Stimulated activated CD8-positive, alpha-beta memory T cell treated with anti-CD3 and anti-CD28 coated beads, Interleukin-12 subunit alpha, Interleukin-12 subunit beta, amount 100 ng/mL, for 24 hours (primary cell): ENCODE measurements around the gene MFSD8.
A peak's percentile ranks its signal among the peaks of the same experiment; 100 is the strongest.
"Not testable (repeated sequence)": the region's sequence is repeated elsewhere in the genome, so short reads cannot be mapped to it uniquely, and the experiment has no call there.

Experiments
- DNase-seq: peaks from one replicate; pipeline ENCODE4 v3.0.0-alpha.2; 2020; ENCODE audit errors: extremely low read depth

The MFSD8 gene

DNA sequence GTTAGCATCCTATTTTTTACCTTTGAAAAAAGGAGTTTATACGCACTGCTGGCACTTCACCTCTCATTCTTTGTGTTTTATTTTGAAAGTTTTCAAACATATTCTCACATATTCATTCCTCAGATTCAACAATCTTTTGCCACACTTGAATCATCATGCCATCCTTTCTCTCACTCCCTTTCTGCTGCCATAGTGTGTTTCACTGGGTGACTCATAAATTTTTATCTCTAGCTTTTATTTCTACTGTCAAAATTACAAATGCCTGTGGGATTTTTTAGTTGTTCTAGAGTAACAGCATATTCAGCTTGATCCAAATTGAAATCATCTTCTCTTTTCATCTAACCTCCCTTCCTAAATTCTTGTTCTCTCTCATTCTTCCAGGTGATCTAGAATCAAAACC lies 28.0 kb downstream of the MFSD8 start:
- DNase-seq, result no peak

- not testable (repeated sequence) for DNase-seq
These were observed 33.1 kb downstream of the MFSD8 start for GRCh38 chr4:127931836-127932235.

GRCh38 chr4:127930175-127930574 lies 34.8 kb downstream of the MFSD8 start:
- no peak for DNase-seq

DNA sequence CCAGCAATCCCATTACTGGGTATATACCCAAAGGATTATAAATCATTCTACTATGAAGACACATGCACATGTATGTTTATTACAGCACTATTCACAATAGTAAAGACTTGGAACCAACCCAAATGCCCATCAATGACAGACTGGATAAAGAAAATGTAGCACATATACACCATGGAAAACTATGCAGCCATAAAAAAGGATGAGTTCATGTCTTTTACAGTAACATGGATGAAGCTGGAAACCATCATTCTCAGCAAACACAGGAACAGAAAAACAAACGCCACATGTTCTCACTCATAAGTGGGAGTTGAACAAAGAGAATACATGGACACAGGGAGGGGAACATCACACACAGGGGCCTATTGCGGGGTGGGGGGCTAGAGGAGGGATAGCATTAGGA lies 39.3 kb downstream of the MFSD8 start:
- not testable (repeated sequence) for DNase-seq

DNA sequence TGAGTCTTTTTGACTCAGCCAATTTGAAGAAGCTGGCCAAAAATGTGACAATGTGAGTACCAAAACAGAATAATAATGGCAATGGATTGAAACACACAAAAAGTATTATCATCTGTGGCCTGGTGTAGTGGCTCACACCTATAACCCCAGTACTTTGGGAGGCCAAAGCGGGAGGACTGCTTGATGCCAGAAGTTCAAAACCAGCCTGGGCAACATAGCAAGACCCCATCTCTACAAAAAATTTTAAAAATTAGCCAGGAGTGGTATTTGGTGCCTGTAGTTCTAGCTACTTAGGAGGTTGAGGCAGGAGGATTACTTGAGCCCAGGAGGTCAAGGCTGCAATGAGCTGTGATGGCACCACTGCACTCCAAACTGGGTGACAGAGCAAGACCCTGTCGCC lies 42.7 kb downstream of the MFSD8 start:
- DNase-seq, result no peak

- DNase-seq, result no peak
These were observed 44.5 kb downstream of the MFSD8 start for GRCh38 chr4:127920521-127920920.

DNA sequence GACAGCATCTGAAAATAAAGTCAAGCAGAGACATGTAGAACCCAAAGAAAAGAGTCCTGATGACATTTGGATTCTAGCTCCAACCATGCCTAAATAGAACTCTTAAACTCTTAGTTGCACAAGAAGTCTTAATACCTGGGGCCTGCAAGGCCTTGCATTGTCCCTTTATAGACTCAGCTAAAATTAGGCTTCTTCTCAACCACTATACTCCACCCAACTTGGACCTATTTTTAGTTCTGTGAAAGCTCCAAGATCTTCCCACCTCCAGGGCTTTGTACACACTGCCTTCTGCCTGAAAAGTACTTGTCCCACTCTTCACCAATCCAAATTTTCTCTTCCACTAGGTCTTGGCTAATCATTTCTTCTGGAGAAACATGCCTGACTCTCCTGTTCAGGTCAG lies 47.8 kb downstream of the MFSD8 start:
- no peak for DNase-seq

DNA sequence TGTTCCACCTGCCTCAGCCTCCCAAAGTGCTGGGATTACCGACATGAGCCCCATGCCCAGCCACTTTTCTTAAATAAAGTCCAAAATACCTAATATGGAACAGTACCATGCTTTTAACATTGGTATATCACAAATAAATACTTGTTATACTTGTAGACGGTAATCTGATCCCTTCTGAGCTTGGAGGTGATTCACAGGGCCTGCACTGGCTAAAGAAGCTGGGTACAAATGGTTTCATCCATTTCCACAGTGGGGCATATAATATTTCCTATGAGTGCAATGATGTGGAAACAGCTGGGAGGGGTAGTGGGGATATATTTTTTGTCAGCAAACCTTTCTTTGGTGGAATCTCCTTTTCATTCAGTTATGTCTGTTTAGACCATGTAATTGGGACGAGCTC lies 48.5 kb downstream of the MFSD8 start:
- DNase-seq, result no peak

DNA sequence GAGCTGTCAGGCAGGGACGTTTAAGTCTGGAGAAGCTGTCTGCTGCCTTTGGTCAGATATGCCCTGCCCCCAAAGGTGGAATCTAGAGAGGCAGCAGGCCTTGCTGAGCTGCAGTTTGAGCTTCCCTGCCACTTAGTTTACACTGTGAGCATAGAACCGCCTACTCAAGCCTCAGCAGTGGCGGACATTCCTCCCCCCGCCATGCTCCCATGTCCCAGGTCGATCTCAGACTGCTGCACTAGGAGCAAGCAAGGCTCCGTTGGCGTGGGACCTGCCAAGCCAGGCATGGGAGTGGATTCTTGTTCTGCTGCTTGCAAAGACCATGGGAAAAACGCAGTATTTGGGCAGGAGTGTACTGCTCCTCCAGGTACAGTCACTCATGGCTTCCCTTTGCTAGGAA lies 59.9 kb downstream of the MFSD8 start:
- no peak for DNase-seq

- not testable (repeated sequence) for DNase-seq
These were observed 65.3 kb downstream of the MFSD8 start for GRCh38 chr4:127899682-127900081.

DNA sequence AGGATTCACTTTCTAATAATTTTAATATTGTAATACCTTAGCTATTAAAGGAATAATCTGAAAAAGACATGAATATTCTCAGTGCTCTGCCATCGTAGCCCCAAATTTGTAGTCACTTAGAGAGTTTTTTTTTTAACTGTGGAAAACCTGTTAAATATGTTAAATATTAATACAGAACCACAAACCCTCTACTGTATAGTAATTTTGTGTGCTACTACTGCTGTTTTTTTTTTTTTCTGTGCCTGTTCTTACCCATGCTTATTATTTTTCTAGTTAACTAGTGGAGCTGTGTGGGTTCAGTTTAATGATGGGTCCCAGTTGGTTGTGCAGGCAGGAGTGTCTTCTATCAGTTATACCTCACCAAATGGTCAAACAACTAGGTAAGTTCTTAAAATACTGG lies 68.4 kb downstream of the MFSD8 start:
- DNase-seq, result no peak

- no peak for DNase-seq
These were observed 68.9 kb downstream of the MFSD8 start for GRCh38 chr4:127896069-127896468.

- no peak for DNase-seq
These were observed 75.1 kb downstream of the MFSD8 start for GRCh38 chr4:127889903-127890302.

DNA sequence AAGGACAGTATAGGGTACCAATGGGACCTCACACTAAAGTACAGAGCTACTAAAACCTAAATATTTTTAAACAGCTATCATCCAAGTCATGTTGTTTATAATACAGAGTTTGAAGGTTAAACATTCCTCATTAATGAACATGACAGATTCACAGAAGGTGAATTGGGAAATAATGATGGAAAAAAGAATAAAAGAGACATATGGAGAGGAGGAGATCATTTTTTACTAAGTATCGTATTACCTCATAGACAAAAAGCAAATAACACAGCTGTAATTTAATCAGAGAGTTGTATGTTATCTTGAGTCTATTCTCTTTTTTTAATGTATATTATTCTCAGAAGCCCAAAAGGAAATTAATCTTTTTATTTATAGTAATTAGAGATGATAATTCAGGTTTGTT lies 76.4 kb downstream of the MFSD8 start:
- no peak for DNase-seq

- DNase-seq, result no peak
These were observed 83.5 kb downstream of the MFSD8 start for GRCh38 chr4:127881563-127881864.

- peak; percentile 87 for DNase-seq
These were observed 84.0 kb downstream of the MFSD8 start, which contains the start of gene PLK4 for GRCh38 chr4:127880763-127881562. TSS of gene PLK4 (plus strand) at chr4:127880893. CDS start at chr4:127881135, 242 bp downstream.

DNA sequence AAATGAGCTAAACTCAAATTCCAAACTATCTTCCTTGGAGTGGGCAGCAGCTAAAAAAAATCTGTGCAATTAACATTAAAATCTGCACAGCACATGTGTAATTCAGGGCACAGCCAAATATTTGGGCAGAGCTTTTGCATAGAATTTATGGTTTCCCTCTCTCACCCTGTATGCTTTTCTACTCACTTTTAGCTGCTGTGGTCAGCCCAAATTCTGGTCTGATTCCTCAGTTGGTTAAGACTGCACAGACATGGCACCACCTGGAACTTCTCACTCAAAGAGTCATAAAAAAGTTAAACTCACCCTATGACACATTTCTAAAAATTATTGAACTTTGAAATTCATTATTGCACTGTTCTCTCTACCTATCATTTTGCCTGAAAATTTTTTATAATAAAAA lies 89.2 kb downstream of the MFSD8 start:
- DNase-seq, result no peak

DNA sequence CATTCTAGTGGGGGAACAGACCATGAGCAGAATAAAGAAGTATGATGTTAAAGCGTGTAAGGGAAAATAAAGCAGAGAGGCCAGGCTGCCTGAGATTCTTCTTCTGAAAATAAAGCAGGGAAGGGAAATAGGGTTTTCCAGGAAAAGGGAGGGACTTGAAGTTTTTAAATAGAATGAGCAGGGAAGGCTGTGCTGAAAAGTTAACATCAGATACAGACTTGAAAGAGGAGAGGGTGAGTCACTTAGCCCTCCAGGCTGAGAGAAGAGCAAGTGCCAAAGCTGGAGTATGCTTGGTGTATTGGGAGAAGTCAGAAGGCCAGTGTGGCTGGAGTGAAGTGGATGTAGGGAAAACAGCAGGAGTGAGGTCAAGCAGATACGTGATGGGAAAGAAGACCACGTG lies 94.3 kb downstream of the MFSD8 start:
- DNase-seq, result no peak

DNA sequence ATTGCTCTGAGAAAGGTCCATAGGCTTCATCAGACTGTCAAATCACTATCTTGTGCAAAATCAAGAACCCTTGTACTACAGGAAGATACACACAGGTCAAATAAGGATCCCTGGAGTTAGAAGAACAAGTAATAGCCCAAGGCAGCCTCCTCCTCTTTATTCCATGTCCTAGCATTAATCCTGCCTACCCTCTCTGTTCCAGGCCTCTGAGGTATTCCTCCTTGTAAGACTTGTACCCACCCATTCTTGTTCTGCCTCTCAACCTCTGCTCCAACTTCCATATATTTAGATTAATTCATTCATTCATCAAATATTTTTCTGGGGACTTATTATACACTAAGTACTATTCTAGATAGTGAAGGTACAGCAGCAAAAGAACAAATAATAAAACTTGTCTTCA lies 94.7 kb downstream of the MFSD8 start:
- no peak for DNase-seq

DNA sequence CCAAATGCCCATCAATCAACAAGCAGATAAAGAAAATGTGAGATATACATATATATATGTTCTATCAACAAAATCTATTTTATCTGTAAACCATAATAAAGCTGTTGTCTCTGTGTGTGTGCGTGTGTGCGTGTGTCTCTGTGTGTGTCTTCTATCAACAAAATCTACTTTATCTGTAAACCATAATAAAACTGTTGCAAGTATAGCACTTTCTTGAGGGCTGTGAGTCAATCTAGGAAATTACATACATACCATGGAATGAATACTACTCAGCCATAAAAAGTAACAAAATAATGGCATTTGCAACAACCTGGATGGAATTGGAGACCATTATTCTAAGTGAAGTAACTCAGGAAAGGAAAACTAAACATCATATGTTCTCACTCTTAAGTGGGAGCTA lies 96.8 kb downstream of the MFSD8 start:
- DNase-seq, result no peak
